SK-N-SH treated with all-trans-retinoic acid at 6 μM for 48 hours (cell line): Measurements from ENCODE around the gene ZNF70.

Experiments used
- CSDC2 ChIP-seq: fragments of 250-450 bp; sonication (Bioruptor Pico); IDR thresholded peaks from 2 replicates; pipeline ENCODE4 v1.5.0; 2020; ENCODE audit warnings: mild to moderate bottlenecking, moderate library complexity
- POU6F1 ChIP-seq: fragments of 250-450 bp; sonication (Bioruptor Pico); IDR thresholded peaks from 2 replicates; pipeline ENCODE4 v1.8.0; 2021; ENCODE audit warnings: low read depth, mild to moderate bottlenecking, moderate library complexity, borderline replicate concordance
- ZNF565 ChIP-seq: fragments of 450-650 bp; formaldehyde crosslinking; conservative IDR thresholded peaks from 2 replicates; pipeline ENCODE4 v1.5.0; 2020; ENCODE audit warnings: low read depth, mild to moderate bottlenecking, moderate library complexity

GRCh38 chr22:23767673-23768548, 17.0 kb upstream of the ZNF70 start, which contains the start of gene CHCHD10:
- TF ChIP-seq ZNF565 (CRISPR knock-in tag) (no peak), CSDC2 (no peak), POU6F1 (CRISPR knock-in tag) (no peak)
